ENCODE measurements around the gene AHDC1. TPM values are rescaled to one million over a fixed set of nuclear protein-coding genes. Genes with fewer than 3 reads are reported as not detected.
A peak's percentile ranks its signal among the peaks of the same experiment; 100 is the strongest.

The AHDC1 gene
- total and polyA plus RNA-seq, 9 of the 15 experiments (the other 6 are each of a cell fraction or from before 2014, with no cell fraction given), result 0.21 to 36.4 (median 4.7) TPM

GRCh38 chr1:27525296-27526272, 78.4 kb downstream of the AHDC1 start:
- Histone ChIP-seq H3K4me3 (peak overlapping the region; percentile 54), H3K27me3 (ENCODE audit: control insufficient read depth in 2 of 2, insufficient read depth in 2 of 2, low read length in 2 of 2) (no peaks in the 10 kb centered on the region), H2AFZ (ENCODE audit: low read depth, low read length) (peak overlapping the region; percentile 83), H3K27ac (ENCODE audit: extremely low read depth, low read depth, low read length) (peak overlapping the region; percentile 88), H3K9me1 (ENCODE audit: control insufficient read depth, insufficient read depth, low read length) (no peaks in the 10 kb centered on the region), H3K9me3 (replicated peaks; ENCODE audit: control insufficient read depth, insufficient read depth, low read depth, low read length) (no peaks in the 10 kb centered on the region), H3K4me2 (ENCODE audit: insufficient read depth, low read length) (peak overlapping the region; percentile 99), H4K20me1 (replicated peaks; ENCODE audit: control insufficient read depth, insufficient read depth, low read length) (no peaks in the 10 kb centered on the region), H3K36me3 (ENCODE audit: control insufficient read depth, insufficient read depth, low read length) (peaks cover 3% of the 10 kb centered on the region; the same call in 1 of the 3 replicates), H3K4me1 (replicated peaks in 1 of 2; ENCODE audit: control insufficient read depth in 2 of 2, insufficient read depth in 2 of 2, low read length in 2 of 2) (peaks cover 55 to 90% of the 10 kb centered on the region in 2 experiments), H3K9ac (ENCODE audit: insufficient read depth in 1 of 2, low read depth in 2 of 2, low read length in 2 of 2) (peak overlapping the region; percentile 88 to 96), H3K79me2 (ENCODE audit: control insufficient read depth, insufficient read depth, low read length) (peaks cover 36% of the 10 kb centered on the region)
- ChIA-PET POLR2A (interaction anchor here (0.6 to 2.4 kb wide), 17 partner anchors 9 to 1054 kb away, joined by 3 to 11 read pairs (median 3); partner anchors contain the start of gene WASF2), CTCF (ENCODE audit: low intra/inter-chr PET ratio) (no interaction called here)
- 1% methylated on average over 15 of the region's 16 CpGs for WGBS (ENCODE audit: insufficient coverage, low coverage, missing lambda C conversion rate)
- ATAC-seq, result peak; percentile 90
- intact Hi-C loops (cut with micrococcal nuclease), result loop anchor here (2.0 kb wide), 3 partner anchors 17 to 37 kb away; no protein-coding TSS in a partner anchor
- DNase-seq (ENCODE audit: extremely low read depth in 1 of 4, low spot score in 3 of 4), result peak; percentile 94 to 97 (median 96)
- no TSS peak for BruUV-seq (replicated peaks)
- in situ Hi-C loops (cut with MboI), result no loop called here
- FAIRE-seq, result peak; percentile 90
- TF ChIP-seq ZNF282 (CRISPR knock-in tag; IDR thresholded peaks at IDR 0.05) (0 out of 2 replicates have a peak, but pooled peaks have one; percentile 87), HCFC1 (IDR thresholded peaks at IDR 0.05; ENCODE audit: low read depth, low read length) (0 out of 2 replicates have a peak, but pooled peaks have one; percentile 12), SUPT5H (IDR thresholded peaks at IDR 0.05) (peak; percentile 80), CREM (IDR thresholded peaks at IDR 0.05; ENCODE audit: low read depth) (peak; percentile 62; the same call in 1 of the 2 replicates), ATF7 (IDR thresholded peaks at IDR 0.05) (peak; percentile 55), ZNF644 (tag; IDR thresholded peaks at IDR 0.05; ENCODE audit: low read depth) (no peak), ZNF830 (CRISPR knock-in tag; IDR thresholded peaks at IDR 0.05) (peak; percentile 86; the same call in 1 of the 2 replicates), PML (IDR thresholded peaks at IDR 0.05; ENCODE audit: low read length) (0 out of 2 replicates have a peak, but pooled peaks have one; percentile 42), NCOR1 (IDR thresholded peaks at IDR 0.05) (peak; percentile 51), CCNT2 (IDR thresholded peaks at IDR 0.05; ENCODE audit: borderline replicate concordance, extremely low read depth, insufficient read length, low read depth, low read length) (peak; percentile 46), TAF1 (IDR thresholded peaks at IDR 0.05; ENCODE audit: control insufficient read depth, extremely low read depth, insufficient read depth, low read length, severe bottlenecking) (peak; percentile 63), RBBP5 (IDR thresholded peaks at IDR 0.05; ENCODE audit: borderline replicate concordance, insufficient read depth, low read length, poor library complexity, severe bottlenecking) (peak; percentile 91), RAD21 (CRISPR knock-in tag; conservative IDR thresholded peaks at IDR 0.05 in 1 of 2, IDR thresholded peaks at IDR 0.05 in 1 of 2) (peak in 1 of 2 experiments; percentile 34; a peak in 3 of 4 replicates), FOXK2 (conservative IDR thresholded peaks at IDR 0.05 in 1 of 2, IDR thresholded peaks at IDR 0.05 in 1 of 2; ENCODE audit: low read depth in 2 of 2) (peak; percentile 37 to 76; a peak in 3 of 4 replicates), JUND (IDR thresholded peaks at IDR 0.05; ENCODE audit: borderline replicate concordance, low read depth, low read length) (peak; percentile 53; the same call in 1 of the 2 replicates), JUND (tag; IDR thresholded peaks at IDR 0.05; ENCODE audit: borderline replicate concordance, low read depth, low read length) (peak; percentile 32; the same call in 1 of the 3 replicates)
- TF ChIP-seq, protein P1, sequence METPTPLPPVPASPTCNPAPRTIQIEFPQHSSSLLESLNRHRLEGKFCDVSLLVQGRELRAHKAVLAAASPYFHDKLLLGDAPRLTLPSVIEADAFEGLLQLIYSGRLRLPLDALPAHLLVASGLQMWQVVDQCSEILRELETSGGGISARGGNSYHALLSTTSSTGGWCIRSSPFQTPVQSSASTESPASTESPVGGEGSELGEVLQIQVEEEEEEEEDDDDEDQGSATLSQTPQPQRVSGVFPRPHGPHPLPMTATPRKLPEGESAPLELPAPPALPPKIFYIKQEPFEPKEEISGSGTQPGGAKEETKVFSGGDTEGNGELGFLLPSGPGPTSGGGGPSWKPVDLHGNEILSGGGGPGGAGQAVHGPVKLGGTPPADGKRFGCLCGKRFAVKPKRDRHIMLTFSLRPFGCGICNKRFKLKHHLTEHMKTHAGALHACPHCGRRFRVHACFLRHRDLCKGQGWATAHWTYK (CRISPR knock-in tag; IDR thresholded peaks at IDR 0.05), result 0 out of 2 replicates have a peak, but pooled peaks have one; percentile 19
- TF ChIP-seq, protein P2, sequence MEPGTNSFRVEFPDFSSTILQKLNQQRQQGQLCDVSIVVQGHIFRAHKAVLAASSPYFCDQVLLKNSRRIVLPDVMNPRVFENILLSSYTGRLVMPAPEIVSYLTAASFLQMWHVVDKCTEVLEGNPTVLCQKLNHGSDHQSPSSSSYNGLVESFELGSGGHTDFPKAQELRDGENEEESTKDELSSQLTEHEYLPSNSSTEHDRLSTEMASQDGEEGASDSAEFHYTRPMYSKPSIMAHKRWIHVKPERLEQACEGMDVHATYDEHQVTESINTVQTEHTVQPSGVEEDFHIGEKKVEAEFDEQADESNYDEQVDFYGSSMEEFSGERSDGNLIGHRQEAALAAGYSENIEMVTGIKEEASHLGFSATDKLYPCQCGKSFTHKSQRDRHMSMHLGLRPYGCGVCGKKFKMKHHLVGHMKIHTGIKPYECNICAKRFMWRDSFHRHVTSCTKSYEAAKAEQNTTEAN (CRISPR knock-in tag; IDR thresholded peaks at IDR 0.05), result no peak

All from K562 (cell line).